EL (cell line): ENCODE results near the gene ADAMTS5.
A peak's percentile ranks its signal among the peaks of the same experiment; 100 is the strongest.

Experiments
- DNase-seq: peaks from one replicate; pipeline ENCODE4 v3.0.0-alpha.2; 2016

The ADAMTS5 gene

GRCh38 chr21:26967062-26967913 lies at the start of gene ADAMTS5:
Gene ADAMTS5 (minus strand): TSS chr21:26967088. CDS start chr21:26966391, 697 bp downstream.
- peak; percentile 91 for DNase-seq

- DNase-seq, result no peak
Measured at GRCh38 chr21:27001526-27001925, 34.6 kb upstream of the ADAMTS5 start.

GRCh38 chr21:26983576-26983975 lies 16.7 kb upstream of the ADAMTS5 start:
- no peak for DNase-seq

- peak; percentile 73 for DNase-seq
Measured at GRCh38 chr21:26982767-26983166, 15.9 kb upstream of the ADAMTS5 start.

GRCh38 chr21:26977746-26978145 lies 10.9 kb upstream of the ADAMTS5 start:
- DNase-seq, result peak; percentile 29

- no peak for DNase-seq
Measured at GRCh38 chr21:26973226-26973625, 6.3 kb upstream of the ADAMTS5 start.

- DNase-seq, result no peak
Measured at GRCh38 chr21:26972192-26972591, 5.3 kb upstream of the ADAMTS5 start.

- DNase-seq, result no peak
Measured at GRCh38 chr21:26969971-26970725, 3.3 kb upstream of the ADAMTS5 start.

GRCh38 chr21:26966649-26967061 lies 233 bp downstream of the ADAMTS5 start:
- no peak for DNase-seq

GRCh38 chr21:26965907-26966581 lies 844 bp downstream of the ADAMTS5 start:
- peak; percentile 45 for DNase-seq

GRCh38 chr21:26965040-26965906 lies 1.6 kb downstream of the ADAMTS5 start:
- peak; percentile 63 for DNase-seq

GRCh38 chr21:26964170-26964778 lies 2.6 kb downstream of the ADAMTS5 start:
- peak; percentile 82 for DNase-seq

GRCh38 chr21:26962621-26963181 lies 4.2 kb downstream of the ADAMTS5 start:
- DNase-seq, result no peak

- peak; percentile 20 for DNase-seq
Measured at GRCh38 chr21:26961698-26962097, 5.2 kb downstream of the ADAMTS5 start.

- DNase-seq, result no peak
Measured at GRCh38 chr21:26958788-26959187, 8.1 kb downstream of the ADAMTS5 start.

GRCh38 chr21:26956813-26957212 lies 10.1 kb downstream of the ADAMTS5 start:
- no peak for DNase-seq

- no peak for DNase-seq
Measured at GRCh38 chr21:26956216-26956615, 10.7 kb downstream of the ADAMTS5 start.

- no peak for DNase-seq
Measured at GRCh38 chr21:26954662-26955121, 12.2 kb downstream of the ADAMTS5 start.

GRCh38 chr21:26952374-26953066 lies 14.4 kb downstream of the ADAMTS5 start:
- DNase-seq, result no peak

- no peak for DNase-seq
Measured at GRCh38 chr21:26949830-26950229, 17.1 kb downstream of the ADAMTS5 start.

GRCh38 chr21:26948194-26948593 lies 18.7 kb downstream of the ADAMTS5 start:
- DNase-seq, result peak; percentile 9
